Natural killer cell (primary cell): ENCODE results near the gene RASGRP2. TPM values are rescaled to one million over a fixed set of nuclear protein-coding genes. Genes with fewer than 3 reads are reported as not detected.

ENCODE experiments used
- ATAC-seq, 3 donors: fragments of 150-1000 bp in 2 of 3; fragments of 200-7000 bp in 1 of 3; cut with Tn5 transposase; 1 replicate in 1 of 3; 2 replicates in 2 of 3; pipeline ENCODE4 v1.10.0; 2021; ENCODE audit warnings: mild to moderate bottlenecking in 2 of 3, moderate library complexity in 2 of 3
- DNase-seq, 2 donors: peaks; one replicate each; pipeline versions ENCODE4 v3.0.0 to v3.0.0-alpha.2; 2013 to 2021; ENCODE audit warnings: mixed read lengths in 1 of 2
- H3K27ac ChIP-seq: one replicate; pipeline ENCODE4 v1.5.1; 2013; ENCODE audit warnings: mild to moderate bottlenecking, low read length
- H3K27me3 ChIP-seq: one replicate; pipeline ENCODE4 v1.6.1; 2013; ENCODE audit warnings: low read length; ENCODE audit not compliant: control insufficient read depth, insufficient read depth
- H3K36me3 ChIP-seq: one replicate; pipeline ENCODE4 v1.6.1; 2013; ENCODE audit warnings: low read length; ENCODE audit not compliant: control insufficient read depth, insufficient read depth
- H3K4me1 ChIP-seq: one replicate; pipeline ENCODE4 v1.6.1; 2013; ENCODE audit warnings: low read length; ENCODE audit not compliant: control insufficient read depth, insufficient read depth
- H3K4me3 ChIP-seq: one replicate; pipeline ENCODE4 v1.5.1; 2013; ENCODE audit warnings: low read length
- H3K9me3 ChIP-seq: one replicate; pipeline ENCODE4 v1.6.1; 2013; ENCODE audit warnings: low read length; ENCODE audit not compliant: control insufficient read depth, insufficient read depth
- H3K27ac Mint-ChIP-seq, 2 donors: one replicate each; pipeline ENCODE4 v1.8.0; 2022; ENCODE audit warnings: mild to moderate bottlenecking in 2 of 2, mixed read lengths in 2 of 2, moderate library complexity in 1 of 2
- H3K27me3 Mint-ChIP-seq, 2 donors: one replicate each; pipeline ENCODE4 v1.8.0; 2022; ENCODE audit warnings: low read depth in 2 of 2, mixed read lengths in 2 of 2
- H3K36me3 Mint-ChIP-seq: one replicate; pipeline ENCODE4 v1.8.0; 2022; ENCODE audit warnings: mixed read lengths
- H3K4me1 Mint-ChIP-seq, 2 donors: one replicate each; pipeline ENCODE4 v1.8.0; 2022; ENCODE audit warnings: mixed read lengths in 2 of 2
- H3K4me3 Mint-ChIP-seq: one replicate; pipeline ENCODE4 v1.8.0; 2022; ENCODE audit warnings: mild to moderate bottlenecking, moderate library complexity, mixed read lengths
- H3K9me3 Mint-ChIP-seq, 2 donors: one replicate each; pipeline ENCODE4 v1.8.0; 2022; ENCODE audit warnings: mixed read lengths in 2 of 2
- WGBS: methylation state at CpG from one replicate; pipeline ENCODE4 v1.1.7; 2013; ENCODE audit warnings: missing lambda C conversion rate; ENCODE audit not compliant: insufficient coverage; 5-methylcytosine and 5-hydroxymethylcytosine counted together
- intact Hi-C: fragments of 100-400 bp; cut with micrococcal nuclease; formaldehyde crosslinking; loops from one replicate; pipeline ENCODE4 v1.14.2; 2022
- total RNA-seq, 4 donors: library from RNA; stranded (reverse); fragments of 120-200 nt in 1 of 4; gene quantifications; one replicate each; pipeline versions ENCODE4 v1.2.3 to v1.2.4, GENCODE V29; 2013 to 2022
- TF ChIP-seq, protein P1 (sequence below): fragments of 200-600 bp; IDR thresholded peaks from one replicate; pipeline ENCODE4 v1.8.0; 2022; ENCODE audit warnings: antibody characterized with exemption

RASGRP2 gene
- total RNA-seq, 3 donors from 2014 or later (not counting 1 experiment from before 2014, with no cell fraction given) = 371 to 417 (median 394) TPM

DNA sequence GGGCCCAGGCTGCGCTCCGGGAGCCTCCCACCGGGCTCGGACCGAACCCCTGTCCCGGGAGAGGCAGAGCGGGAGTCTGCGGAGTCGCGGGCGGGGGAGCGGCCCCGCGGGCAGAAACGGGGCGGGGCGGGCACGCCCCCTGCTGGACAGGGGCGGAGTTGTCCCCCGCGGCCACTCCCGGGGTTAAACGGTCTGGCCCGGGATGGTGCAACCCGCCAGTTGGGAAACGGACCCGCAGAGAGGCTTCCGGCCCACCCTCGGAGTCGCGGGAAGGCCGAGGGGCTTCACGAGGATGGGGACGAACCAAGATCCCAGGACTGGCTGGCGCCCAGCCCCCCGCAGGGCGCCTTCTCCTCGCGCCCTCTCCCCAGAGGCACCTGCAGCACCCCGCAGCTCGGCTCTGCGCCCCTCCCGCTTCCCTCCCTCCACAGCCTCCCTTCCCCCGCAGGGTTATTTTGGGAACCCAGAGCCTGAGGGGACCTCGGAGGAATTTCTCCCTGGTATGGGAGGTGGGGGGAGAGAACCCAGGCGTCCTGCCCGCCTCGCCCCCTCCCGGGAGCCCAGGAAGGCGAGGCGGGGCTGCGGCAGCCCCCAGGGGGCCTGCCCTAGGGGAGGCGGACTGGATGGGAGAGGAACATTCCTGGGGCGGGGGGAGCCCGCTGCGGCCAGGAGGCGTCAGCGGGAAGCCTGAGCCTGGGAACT, 902 bp downstream of the RASGRP2 start:
- DNase-seq (peak; percentile 81 to 86), ATAC-seq (peak; percentile 22 to 48 (median 23))
- WGBS = under 1% methylated on average over 57 of the region's 58 CpGs
- TF ChIP-seq, protein P1, sequence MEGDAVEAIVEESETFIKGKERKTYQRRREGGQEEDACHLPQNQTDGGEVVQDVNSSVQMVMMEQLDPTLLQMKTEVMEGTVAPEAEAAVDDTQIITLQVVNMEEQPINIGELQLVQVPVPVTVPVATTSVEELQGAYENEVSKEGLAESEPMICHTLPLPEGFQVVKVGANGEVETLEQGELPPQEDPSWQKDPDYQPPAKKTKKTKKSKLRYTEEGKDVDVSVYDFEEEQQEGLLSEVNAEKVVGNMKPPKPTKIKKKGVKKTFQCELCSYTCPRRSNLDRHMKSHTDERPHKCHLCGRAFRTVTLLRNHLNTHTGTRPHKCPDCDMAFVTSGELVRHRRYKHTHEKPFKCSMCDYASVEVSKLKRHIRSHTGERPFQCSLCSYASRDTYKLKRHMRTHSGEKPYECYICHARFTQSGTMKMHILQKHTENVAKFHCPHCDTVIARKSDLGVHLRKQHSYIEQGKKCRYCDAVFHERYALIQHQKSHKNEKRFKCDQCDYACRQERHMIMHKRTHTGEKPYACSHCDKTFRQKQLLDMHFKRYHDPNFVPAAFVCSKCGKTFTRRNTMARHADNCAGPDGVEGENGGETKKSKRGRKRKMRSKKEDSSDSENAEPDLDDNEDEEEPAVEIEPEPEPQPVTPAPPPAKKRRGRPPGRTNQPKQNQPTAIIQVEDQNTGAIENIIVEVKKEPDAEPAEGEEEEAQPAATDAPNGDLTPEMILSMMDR = peak; percentile 72
- Mint-ChIP-seq H3K27me3 (no peaks in the 10 kb centered on the region), H3K27ac (peak overlapping the region; percentile 98), H3K4me3 (peak overlapping the region; percentile 99), H3K9me3 (no peaks in the 10 kb centered on the region), H3K4me1 (peaks cover 33 to 69% of the 10 kb centered on the region in 2 donors), H3K36me3 (no peaks in the 10 kb centered on the region)
- H3K27me3 ChIP-seq = no peaks in the 10 kb centered on the region
- peak overlapping the region; percentile 82 for H3K27ac ChIP-seq
- H3K4me1 ChIP-seq = peaks cover 48% of the 10 kb centered on the region
- intact Hi-C loops = loop anchor here (1.0 to 5.0 kb wide), 3 partner anchors 24 to 69 kb away; partner anchors contain the start of genes MEN1 and SF1
- peaks cover 31% of the 10 kb centered on the region for H3K36me3 ChIP-seq
- peak overlapping the region; percentile 61 for H3K4me3 ChIP-seq
- no peaks in the 10 kb centered on the region for H3K9me3 ChIP-seq

- TF ChIP-seq, protein P1 = no peak
- WGBS = 16% methylated on average over 54 of the region's 54 CpGs
- intact Hi-C loops = loop anchor here (5.0 kb wide), 1 partner anchor 70 kb away; the partner anchor contains the start of gene MEN1
- Histone ChIP-seq H3K9me3 (no peaks in the 10 kb centered on the region), H3K4me1 (peaks cover 48% of the 10 kb centered on the region), H3K36me3 (peaks cover 37% of the 10 kb centered on the region), H3K27ac (peak overlapping the region; percentile 17), H3K27me3 (no peaks in the 10 kb centered on the region), H3K4me3 (peak overlapping the region; percentile 61)
- ATAC-seq (no peak), DNase-seq (peak; percentile 36)
- Mint-ChIP-seq H3K9me3 (no peaks in the 10 kb centered on the region), H3K4me3 (peak overlapping the region; percentile 88), H3K36me3 (no peaks in the 10 kb centered on the region), H3K4me1 (peaks cover 33 to 64% of the 10 kb centered on the region in 2 donors), H3K27ac (peak overlapping the region; percentile 74 to 79), H3K27me3 (no peaks in the 10 kb centered on the region)
These were observed 1.7 kb downstream of the RASGRP2 start for GRCh38 chr11:64742087-64742888.

DNA sequence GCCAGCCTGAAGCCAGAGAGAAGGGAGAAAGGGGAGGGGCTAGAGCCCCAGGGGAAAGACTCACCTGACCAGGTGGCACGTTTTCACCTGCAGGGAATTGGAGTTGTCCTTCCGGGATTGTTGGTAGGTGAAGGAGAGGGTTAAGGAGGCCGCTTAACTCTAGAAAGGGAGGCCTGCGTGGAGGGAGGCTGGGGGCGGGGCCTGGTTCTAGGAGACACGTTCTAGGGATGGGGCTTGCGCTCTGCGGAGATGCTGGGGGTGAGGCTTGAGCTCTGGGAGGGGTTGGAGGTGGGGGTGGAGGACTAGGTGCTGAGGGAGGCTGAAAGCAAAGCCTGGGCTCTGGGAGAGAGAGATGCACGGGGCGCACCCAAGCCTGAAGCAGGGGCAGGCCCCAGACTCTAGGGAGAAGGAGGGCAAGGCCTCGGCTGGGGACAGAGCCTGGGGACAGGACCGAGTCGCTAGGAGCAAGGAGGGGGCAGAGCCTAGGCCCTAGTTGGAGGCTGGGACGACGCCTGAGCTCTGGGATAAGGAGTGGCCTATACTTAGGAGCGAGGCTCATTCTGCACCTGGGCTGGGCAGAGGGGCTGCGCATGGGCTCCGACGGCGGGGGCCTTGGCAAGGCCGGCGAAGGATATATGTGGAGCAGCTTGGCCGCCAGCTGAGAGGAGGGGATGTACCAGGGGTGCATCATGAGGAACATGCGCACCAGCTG, 2.4 kb downstream of the RASGRP2 start:
- no peak overlapping the region for H3K4me3 ChIP-seq
- H3K4me1 Mint-ChIP-seq = peaks cover 31 to 59% of the 10 kb centered on the region in 2 donors
- peak overlapping the region; percentile 74 to 79 for H3K27ac Mint-ChIP-seq
- H3K36me3 ChIP-seq = peaks cover 44% of the 10 kb centered on the region
- no peaks in the 10 kb centered on the region for H3K9me3 ChIP-seq
- TF ChIP-seq, protein P1 = no peak
- intact Hi-C loops = loop anchor here (5.0 kb wide), 1 partner anchor 71 kb away; the partner anchor contains the start of gene MEN1
- WGBS = 92% methylated on average over 24 of the region's 24 CpGs
- no peaks in the 10 kb centered on the region for H3K27me3 ChIP-seq
- no peaks in the 10 kb centered on the region for H3K9me3 Mint-ChIP-seq
- no peak for DNase-seq
- peak overlapping the region; percentile 88 for H3K4me3 Mint-ChIP-seq
- ATAC-seq = no peak
- H3K4me1 ChIP-seq = peaks cover 44% of the 10 kb centered on the region
- H3K27me3 Mint-ChIP-seq = no peaks in the 10 kb centered on the region
- H3K27ac ChIP-seq = no peak overlapping the region
- H3K36me3 Mint-ChIP-seq = no peaks in the 10 kb centered on the region
